ENCODE results near the gene DUSP22.

DNA sequence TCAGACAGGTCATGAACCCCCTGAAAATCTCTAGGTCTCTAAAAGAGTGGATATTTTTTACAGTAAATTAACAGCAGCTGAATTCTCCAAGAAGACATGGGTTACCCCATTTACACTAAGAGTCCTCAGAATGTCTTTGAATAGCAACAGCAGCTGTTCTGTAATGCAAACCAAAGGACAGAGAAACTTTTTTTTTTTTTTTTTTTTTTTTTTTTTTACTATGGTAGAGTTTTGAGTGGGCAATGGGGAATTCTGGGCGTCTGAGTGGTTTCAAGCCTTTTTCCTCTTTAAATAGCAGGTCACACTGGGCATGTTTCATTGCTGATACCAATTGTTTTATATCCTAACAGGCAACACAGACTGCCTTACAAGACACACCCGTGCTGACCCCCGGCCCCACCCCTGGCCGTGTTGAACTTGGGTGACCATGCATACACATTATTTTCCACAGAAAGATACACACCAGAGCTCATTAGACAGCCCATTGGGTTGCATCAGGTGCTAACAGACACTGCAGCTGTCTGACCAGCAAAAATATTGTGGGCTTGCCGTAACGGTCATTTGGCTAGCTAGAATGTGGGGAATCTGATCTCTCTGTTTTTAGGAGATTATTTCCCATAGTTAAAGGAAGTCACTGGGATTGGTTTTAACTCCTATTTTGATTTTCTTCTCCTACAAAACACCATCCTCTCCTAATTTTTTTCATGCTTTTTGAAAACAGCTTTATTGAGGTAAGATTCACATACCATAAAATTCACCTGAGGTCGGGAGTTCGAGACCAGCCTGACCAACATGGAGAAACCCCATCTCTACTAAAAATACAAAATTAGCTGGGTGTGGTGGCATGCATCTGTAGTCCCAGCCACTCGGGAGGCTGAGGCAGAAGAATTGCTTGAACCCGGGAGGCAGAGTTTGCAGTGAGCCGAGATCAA lies 72.6 kb downstream of the DUSP22 start:
- TF ChIP-seq CTCF (IDR thresholded peaks at IDR 0.05) (no peak), EZH2 (IDR thresholded peaks at IDR 0.05; ENCODE audit: borderline replicate concordance, insufficient read depth, low read depth, low read length, poor library complexity, severe bottlenecking) (no peak)
